HEK293 (cell line): ENCODE results near the gene CDK10.
"Not testable (repeated sequence)": the region's sequence is repeated elsewhere in the genome, so short reads cannot be mapped to it uniquely, and the experiment has no call there.

Experiments
- ATF2 ChIP-seq: fragments of 450-650 bp; formaldehyde crosslinking; IDR thresholded peaks from 2 replicates; pipeline ENCODE4 v1.5.1; 2016; ENCODE audit warnings: missing biosample characterization, missing genetic modification characterization, low read depth
- CTCF ChIP-seq: fragments of 450-650 bp; formaldehyde crosslinking; IDR thresholded peaks from 2 replicates; pipeline ENCODE4 v1.5.1; 2016; ENCODE audit warnings: missing biosample characterization, missing genetic modification characterization
- HOXA7 ChIP-seq: sonication (generic); formaldehyde crosslinking; IDR thresholded peaks from 2 replicates; pipeline ENCODE4 v1.8.1; 2022; ENCODE audit warnings: missing genetic modification reagents, borderline replicate concordance
- MYNN ChIP-seq: fragments of 450-650 bp; formaldehyde crosslinking; IDR thresholded peaks from 2 replicates; pipeline ENCODE4 v1.5.1; 2016; ENCODE audit warnings: missing biosample characterization, missing genetic modification characterization, borderline replicate concordance
- ZBTB10 ChIP-seq: fragments of 450-650 bp; formaldehyde crosslinking; IDR thresholded peaks from 2 replicates; pipeline ENCODE4 v1.5.1; 2016; ENCODE audit warnings: missing biosample characterization, missing genetic modification characterization
- ZFP37 ChIP-seq: fragments of 450-650 bp; formaldehyde crosslinking; IDR thresholded peaks from 2 replicates; pipeline ENCODE4 v1.5.1; 2016; ENCODE audit warnings: missing biosample characterization, missing genetic modification characterization
- ZNF19 ChIP-seq: fragments of 450-650 bp; formaldehyde crosslinking; IDR thresholded peaks from 2 replicates; pipeline ENCODE4; 2016; ENCODE audit warnings: missing biosample characterization, missing genetic modification characterization, low read depth
- ZNF488 ChIP-seq: fragments of 450-650 bp; formaldehyde crosslinking; IDR thresholded peaks from 2 replicates; pipeline ENCODE4 v1.5.1; 2016; ENCODE audit warnings: missing biosample characterization, missing genetic modification characterization
- ZNF513 ChIP-seq: fragments of 450-650 bp; IDR thresholded peaks from 2 replicates; pipeline ENCODE4 v1.5.1; 2018; ENCODE audit warnings: missing biosample characterization, missing genetic modification characterization
- ZNF529 ChIP-seq: fragments of 450-650 bp; formaldehyde crosslinking; IDR thresholded peaks from 2 replicates; pipeline ENCODE4 v1.5.1; 2017; ENCODE audit warnings: missing genetic modification characterization, missing biosample characterization; ENCODE audit not compliant: insufficient replicate concordance
- ZNF701 ChIP-seq: fragments of 450-650 bp; formaldehyde crosslinking; IDR thresholded peaks from 2 replicates; pipeline ENCODE4 v1.5.1; 2016; ENCODE audit warnings: missing biosample characterization, missing genetic modification characterization
- ZNF768 ChIP-seq: fragments of 450-650 bp; formaldehyde crosslinking; IDR thresholded peaks from 2 replicates; pipeline ENCODE4 v1.5.1; 2018; ENCODE audit warnings: missing biosample characterization, mild to moderate bottlenecking, missing genetic modification characterization
- ZNF791 ChIP-seq: fragments of 450-650 bp; formaldehyde crosslinking; IDR thresholded peaks from 2 replicates; pipeline ENCODE4 v1.5.1; 2016; ENCODE audit warnings: missing biosample characterization, missing genetic modification characterization

- TF ChIP-seq ZNF701 (tag by site-specific recombination); ZNF529 (tag by site-specific recombination); HOXA7 (CRISPR knock-in tag); ATF2 (tag by site-specific recombination); CTCF (tag by site-specific recombination); ZFP37 (tag by site-specific recombination); ZNF768 (tag by site-specific recombination); ZNF791 (tag by site-specific recombination); ZNF513 (tag by site-specific recombination); ZNF19 (tag by site-specific recombination); ZNF488 (tag by site-specific recombination); MYNN (tag by site-specific recombination); ZBTB10 (tag by site-specific recombination): not testable (repeated sequence)
Observed at GRCh38 chr16:89664238-89664637, 22.3 kb upstream of the CDK10 start.
